Fibroblast of villous mesenchyme (primary cell): Measurements from ENCODE around the gene CLDN20. TPM values are rescaled to one million over a fixed set of nuclear protein-coding genes. Genes with fewer than 3 reads are reported as not detected.
"Not testable (repeated sequence)": the region's sequence is repeated elsewhere in the genome, so short reads cannot be mapped to it uniquely, and the experiment has no call there.

Experiments
- DNase-seq: peaks from one replicate; pipeline ENCODE4 v3.0.0-alpha.2; 2010; ENCODE audit warnings: low read depth
- H3K4me3 ChIP-seq: 2 replicates; pipeline ENCODE4 v1.5.1; 2011; ENCODE audit warnings: low read depth, mild to moderate bottlenecking, low read length
- CTCF ChIP-seq: IDR thresholded peaks from 2 replicates; pipeline ENCODE4 v1.5.1; 2012; ENCODE audit warnings: low read depth, mild to moderate bottlenecking, low read length; ENCODE audit not compliant: insufficient read depth
- total RNA-seq: library from RNA; depleted of rRNA; stranded (reverse); fragments of >200 nt; gene quantifications from 2 replicates; pipeline ENCODE4 v1.2.3, GENCODE V29; 2012

CLDN20 gene
- total RNA-seq, 1 donor, result not detected

- DNase-seq, result no peak
- no peak overlapping the region for H3K4me3 ChIP-seq
- TF ChIP-seq CTCF, result no peak
Measured at GRCh38 chr6:155306958-155307357, 43.1 kb downstream of the CLDN20 start.

GRCh38 chr6:155309150-155309549 is 45.3 kb downstream of the CLDN20 start:
- TF ChIP-seq CTCF, result no peak
- H3K4me3 ChIP-seq, result no peak overlapping the region
- DNase-seq, result no peak

- no peak overlapping the region for H3K4me3 ChIP-seq
- peak; percentile 58 for DNase-seq
- no peak for TF ChIP-seq CTCF
Measured at GRCh38 chr6:155310596-155310995, 46.8 kb downstream of the CLDN20 start.

GRCh38 chr6:155311086-155311485 is 47.3 kb downstream of the CLDN20 start:
- no peak for TF ChIP-seq CTCF
- DNase-seq, result peak; percentile 22

GRCh38 chr6:155311583-155311982 is 47.8 kb downstream of the CLDN20 start:
- no peak overlapping the region for H3K4me3 ChIP-seq
- no peak for DNase-seq
- no peak for TF ChIP-seq CTCF

More at GRCh38 chr6:155311086-155311485, 47.3 kb downstream of the CLDN20 start:
- H3K4me3 ChIP-seq, result no peak overlapping the region

- peak overlapping the region; percentile 97 for H3K4me3 ChIP-seq
- DNase-seq, result not testable (repeated sequence)
Measured at GRCh38 chr6:155312950-155313349, 49.1 kb downstream of the CLDN20 start.

GRCh38 chr6:155313602-155314091 is 49.8 kb downstream of the CLDN20 start:
- TF ChIP-seq CTCF, result no peak
- peak; percentile 33 for DNase-seq
- peak overlapping the region; percentile 97 for H3K4me3 ChIP-seq
